H1 (cell line): Measurements from ENCODE around the gene ACTL9.

Experiments used
- EZH2 ChIP-seq: fragments of 200-600 bp; sonication (generic); IDR thresholded peaks from 2 replicates; pipeline ENCODE4 v1.7.1; 2012; ENCODE audit warnings: low read depth, mild to moderate bottlenecking, moderate library complexity, low read length, inconsistent platforms; ENCODE audit not compliant: severe bottlenecking
- KDM5A ChIP-seq: fragments of 200-600 bp; IDR thresholded peaks from 2 replicates; pipeline ENCODE4 v1.7.1; 2012; ENCODE audit warnings: mild to moderate bottlenecking, low read length, inconsistent platforms, mixed read lengths

- TF ChIP-seq EZH2 (no peak), KDM5A (no peak)
These were observed 23.4 kb upstream of the ACTL9 start for GRCh38 chr19:8722032-8722431.
